Measurements from ENCODE around the gene DNAJC27.
"Not testable (repeated sequence)": the region's sequence is repeated elsewhere in the genome, so short reads cannot be mapped to it uniquely, and the experiment has no call there.

DNAJC27 gene
- total RNA-seq = 41.8 reads per million, percentile 64 among the genes with 10 or more reads in this experiment

GRCh38 chr2:24971536-24972314 lies at the start of gene DNAJC27:
TSS of gene DNAJC27 (minus strand) at chr2:24971955. CDS start at chr2:24971904, 51 bp downstream.
- DNase-seq = peak; percentile 97

- no peak for DNase-seq
These were observed 46.9 kb upstream of the DNAJC27 start for GRCh38 chr2:25018681-25019080.

DNA sequence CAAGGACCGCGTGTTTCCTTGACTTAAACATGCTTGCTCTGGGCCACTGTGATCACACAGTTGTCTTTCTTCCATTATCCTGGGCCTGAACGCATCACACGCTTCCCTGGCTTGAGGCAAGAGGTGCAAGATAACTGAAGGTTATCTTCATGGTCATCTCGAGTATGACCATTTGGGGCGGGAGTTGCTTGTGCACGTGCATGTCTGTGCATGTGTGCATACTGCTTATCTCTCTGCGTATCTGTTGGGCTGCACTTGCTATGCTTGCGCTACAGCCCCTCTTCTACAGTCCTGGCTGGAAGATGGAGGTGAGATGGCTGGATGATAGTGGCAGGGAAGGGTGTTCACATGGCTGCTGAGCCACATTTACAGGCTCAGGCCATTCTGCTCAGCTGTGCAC lies 42.9 kb upstream of the DNAJC27 start:
- DNase-seq = no peak

DNA sequence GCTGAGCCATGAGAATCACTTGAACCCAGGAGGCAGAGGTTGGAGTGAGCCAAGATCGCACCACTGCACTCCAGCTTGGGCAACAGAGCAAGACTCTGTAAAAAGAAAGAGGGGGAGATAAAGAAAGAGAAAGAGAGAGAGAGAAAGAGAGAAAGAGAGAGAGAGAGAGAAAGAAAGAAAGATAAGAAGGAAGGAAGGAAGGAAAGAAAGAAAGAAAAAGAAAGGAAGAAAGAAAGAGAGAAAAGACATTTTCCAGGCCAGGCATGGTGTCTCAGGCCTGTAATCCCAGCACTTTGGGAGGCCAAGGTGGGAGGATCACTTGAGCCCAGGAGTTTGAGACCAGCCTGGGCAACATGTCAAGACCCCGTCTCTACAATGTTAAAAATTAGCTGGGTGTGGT lies 39.6 kb upstream of the DNAJC27 start:
- not testable (repeated sequence) for DNase-seq

DNA sequence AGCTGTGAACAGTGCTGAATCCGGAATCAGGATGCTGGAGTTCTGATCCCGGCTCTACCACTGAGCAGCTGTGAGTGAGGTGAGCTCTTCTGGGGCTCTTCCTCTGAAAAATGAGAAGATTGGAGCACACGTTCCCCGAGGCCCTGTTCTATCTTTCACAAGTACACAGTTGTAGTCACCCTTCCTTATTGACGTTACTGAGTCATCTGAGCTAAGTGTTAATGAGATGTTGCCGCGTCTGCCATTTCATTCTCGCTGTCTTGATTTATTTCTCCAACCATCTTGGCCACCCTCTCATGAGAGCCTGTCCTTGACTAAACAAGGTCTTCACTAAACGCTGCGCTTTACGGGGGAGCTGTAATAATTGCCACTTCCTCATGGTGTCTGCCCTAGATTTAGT lies 38.2 kb upstream of the DNAJC27 start:
- DNase-seq = no peak

DNA sequence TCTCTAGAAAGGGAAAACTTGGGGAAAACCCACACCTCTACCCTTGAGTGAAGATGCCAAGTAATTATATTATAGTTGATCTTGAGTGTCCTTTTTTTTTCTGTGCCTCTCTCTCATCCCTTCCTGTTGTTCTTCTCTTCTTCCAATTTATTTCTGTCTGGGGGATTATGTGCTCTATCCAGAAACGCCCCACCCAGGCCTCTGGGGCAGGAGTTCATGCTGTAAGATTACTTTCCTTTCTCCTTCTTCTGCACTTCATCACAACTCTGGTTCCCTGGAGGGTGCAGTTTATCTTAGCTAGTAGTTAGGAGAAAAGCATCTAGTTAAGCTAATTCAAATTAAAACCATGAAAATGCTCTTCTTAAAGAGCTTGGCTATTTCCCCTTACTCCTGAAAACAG lies 30.3 kb upstream of the DNAJC27 start:
- no peak for DNase-seq

GRCh38 chr2:25001325-25001637 lies 29.5 kb upstream of the DNAJC27 start:
- no peak for DNase-seq

- no peak for DNase-seq
These were observed 29.0 kb upstream of the DNAJC27 start for GRCh38 chr2:25000503-25001324.

- DNase-seq = no peak
These were observed 28.3 kb upstream of the DNAJC27 start for GRCh38 chr2:25000036-25000435.

GRCh38 chr2:24999097-24999496 lies 27.3 kb upstream of the DNAJC27 start:
- not testable (repeated sequence) for DNase-seq

GRCh38 chr2:24994146-24994724 lies 22.5 kb upstream of the DNAJC27 start:
- DNase-seq = no peak

- no peak for DNase-seq
These were observed 21.8 kb upstream of the DNAJC27 start for GRCh38 chr2:24993406-24994145.

DNA sequence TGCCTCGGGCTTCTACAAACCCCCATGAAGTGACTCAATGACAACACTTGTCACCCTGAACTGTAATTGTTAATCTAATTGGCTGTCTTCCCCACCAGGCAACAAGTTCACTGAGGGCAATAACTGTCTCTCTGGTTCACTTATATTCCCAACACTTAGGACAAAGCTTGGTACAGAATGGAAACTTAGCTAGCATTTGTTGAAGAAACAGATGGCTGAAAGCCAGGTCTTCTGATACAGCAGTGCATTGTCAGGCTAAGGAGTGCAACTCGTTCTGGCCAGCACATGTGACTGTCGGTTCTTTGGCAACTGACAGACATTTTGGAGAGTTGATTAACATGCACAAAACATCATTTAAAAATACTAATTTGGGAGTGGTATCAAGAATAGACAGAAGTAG lies 14.6 kb upstream of the DNAJC27 start:
- DNase-seq = no peak

DNA sequence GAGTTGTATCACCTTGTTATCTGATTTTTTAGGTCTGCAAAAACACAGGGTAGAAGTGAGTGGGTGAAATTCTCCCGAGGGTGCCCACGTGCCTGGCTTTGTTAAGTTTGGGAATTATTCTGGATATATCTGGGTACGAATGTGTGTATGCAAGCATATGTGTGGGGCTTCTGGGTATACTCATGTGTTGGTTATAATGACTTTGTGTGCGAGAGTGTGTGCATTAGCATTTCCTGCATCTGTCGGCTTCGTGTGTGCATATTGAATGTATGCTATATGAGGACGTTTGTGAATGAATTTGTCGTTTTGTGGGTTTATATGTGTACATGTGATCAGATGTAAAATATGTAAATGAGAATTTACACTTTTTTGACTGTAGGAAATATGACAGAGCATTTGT lies 13.8 kb upstream of the DNAJC27 start:
- no peak for DNase-seq

DNA sequence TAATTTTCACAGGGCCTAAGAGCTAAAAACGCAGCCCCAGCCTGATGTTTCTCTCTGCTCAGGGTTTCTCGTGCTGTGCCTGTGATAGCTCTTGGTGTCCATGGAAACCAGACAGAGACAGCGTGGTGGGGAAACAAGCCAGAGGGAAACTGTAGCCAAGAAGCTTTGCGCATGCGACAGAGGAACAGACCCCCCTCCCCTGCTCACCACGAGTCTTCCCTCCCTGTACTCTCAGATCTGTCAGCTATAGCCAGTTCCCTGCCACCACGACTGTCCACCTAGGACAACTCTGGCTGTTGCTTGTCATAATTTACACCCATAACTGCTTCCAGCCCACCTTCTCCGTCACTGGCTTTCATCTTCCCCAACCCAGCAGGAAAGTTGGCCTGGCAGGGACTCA lies 13.2 kb upstream of the DNAJC27 start:
- DNase-seq = no peak

- DNase-seq = no peak
These were observed 9.8 kb upstream of the DNAJC27 start for GRCh38 chr2:24981411-24982136.

- DNase-seq = no peak
These were observed 6.9 kb upstream of the DNAJC27 start for GRCh38 chr2:24978661-24979060.

GRCh38 chr2:24977631-24978030 lies 5.9 kb upstream of the DNAJC27 start:
- DNase-seq = no peak

DNA sequence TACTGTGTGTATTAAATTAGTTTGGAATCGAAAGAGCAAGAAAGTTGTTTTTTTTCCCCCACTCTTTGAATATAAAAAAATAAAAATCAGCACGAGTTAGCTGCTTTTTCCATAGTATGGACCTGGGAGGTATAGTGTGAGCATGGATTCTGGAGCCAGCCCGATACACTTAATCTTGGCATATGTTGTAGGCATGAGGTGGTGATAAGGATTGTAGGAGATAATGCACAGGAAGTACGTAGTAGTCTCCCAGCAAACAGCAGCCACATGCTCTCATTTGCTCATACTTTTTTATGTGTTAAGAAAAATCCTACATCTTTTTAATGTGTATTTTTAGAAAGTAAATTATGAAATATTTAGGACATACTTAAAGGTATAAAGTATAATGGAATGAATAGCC lies 2.1 kb upstream of the DNAJC27 start:
- DNase-seq = no peak

DNA sequence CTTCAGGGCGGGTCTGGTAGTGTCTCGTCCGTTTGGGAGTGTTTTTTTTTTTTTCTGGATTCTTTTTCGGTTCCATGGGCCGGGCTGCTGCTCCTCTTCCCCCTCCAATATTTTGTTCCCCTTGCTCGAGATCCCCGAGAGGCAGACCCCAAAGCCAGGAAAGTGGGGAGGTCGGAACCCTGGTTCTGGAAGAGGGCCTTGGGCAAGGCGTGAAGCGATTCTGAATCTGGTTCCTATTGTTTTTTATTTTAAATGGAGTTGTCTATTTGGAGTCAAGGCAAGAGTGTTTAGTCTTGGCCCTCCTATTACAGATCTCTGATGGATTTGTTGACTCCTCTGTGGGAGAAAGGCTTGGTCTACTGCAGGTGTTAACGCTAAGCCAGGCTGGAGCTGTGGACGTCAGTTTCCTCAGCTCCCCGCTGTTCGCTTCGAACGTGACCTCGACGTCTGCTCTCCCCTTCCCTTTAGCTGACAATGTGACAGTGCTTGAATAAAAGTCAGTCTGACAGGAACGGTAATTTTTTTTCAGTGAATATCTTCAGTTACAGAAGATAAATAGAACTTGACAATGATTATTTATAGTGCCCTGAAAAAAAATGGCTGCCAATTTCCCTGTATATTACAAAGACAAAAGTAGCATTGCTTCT lies 683 bp upstream of the DNAJC27 start:
- DNase-seq = peak; percentile 24

GRCh38 chr2:24971286-24971535 lies 544 bp downstream of the DNAJC27 start:
- DNase-seq = no peak

Measured in effector CD4-positive, alpha-beta T cell (primary cell).